Trophoblast cell (in vitro differentiated cells and primary cell): ENCODE data around the gene AGMO.

Experiments
- DNase-seq, 2 donors: peaks; one replicate each; pipeline ENCODE4 v3.0.0-alpha.2; 2016
- H2AFZ ChIP-seq: 2 replicates; pipeline ENCODE4 v1.6.1; 2013; ENCODE audit warnings: low read length, moderate library complexity, mild to moderate bottlenecking; ENCODE audit not compliant: insufficient read depth, poor library complexity
- H2AK5ac ChIP-seq: 2 replicates; pipeline ENCODE4 v1.6.1; 2013; ENCODE audit warnings: mild to moderate bottlenecking, low read length
- H2BK120ac ChIP-seq: 2 replicates; pipeline ENCODE4 v1.6.1; 2013; ENCODE audit warnings: low read length, mild to moderate bottlenecking, moderate library complexity; ENCODE audit not compliant: insufficient read depth, poor library complexity
- H2BK12ac ChIP-seq: 2 replicates; pipeline ENCODE4 v1.6.1; 2013; ENCODE audit warnings: mild to moderate bottlenecking, low read length, moderate library complexity
- H2BK5ac ChIP-seq: 2 replicates; pipeline ENCODE4 v1.6.1; 2013; ENCODE audit warnings: low read length, low read depth, moderate library complexity, mild to moderate bottlenecking; ENCODE audit not compliant: poor library complexity
- H3K14ac ChIP-seq: 2 replicates; pipeline ENCODE4 v1.6.1; 2013; ENCODE audit warnings: mild to moderate bottlenecking, low read length
- H3K18ac ChIP-seq: 2 replicates; pipeline ENCODE4 v1.6.1; 2013; ENCODE audit warnings: mild to moderate bottlenecking, low read length
- H3K23ac ChIP-seq: 2 replicates; pipeline ENCODE4 v1.6.1; 2013; ENCODE audit warnings: low read length
- H3K27ac ChIP-seq: 2 replicates; pipeline ENCODE4 v1.5.1; 2013; ENCODE audit warnings: low read depth, mild to moderate bottlenecking, inconsistent platforms, low read length, moderate library complexity
- H3K27me3 ChIP-seq: 2 replicates; pipeline ENCODE4 v1.6.1; 2013; ENCODE audit warnings: inconsistent platforms, mild to moderate bottlenecking, low read length, moderate library complexity; ENCODE audit not compliant: insufficient read depth
- H3K36me3 ChIP-seq, 2 experiments: 1 replicate in 1 of 2; 2 replicates in 1 of 2; pipeline ENCODE4 v1.6.1; 2013; ENCODE audit warnings: low read length in 2 of 2, mild to moderate bottlenecking in 2 of 2, moderate library complexity in 1 of 2; ENCODE audit not compliant: insufficient read depth in 2 of 2, control insufficient read depth in 1 of 2
- H3K4ac ChIP-seq: 2 replicates; pipeline ENCODE4 v1.6.1; 2013; ENCODE audit warnings: low read depth, mild to moderate bottlenecking, low read length, moderate library complexity
- H3K4me1 ChIP-seq, 2 experiments: 1 replicate in 1 of 2; 2 replicates in 1 of 2; pipeline ENCODE4 v1.6.1; 2013; ENCODE audit warnings: low read length in 2 of 2, mild to moderate bottlenecking in 2 of 2, moderate library complexity in 1 of 2; ENCODE audit not compliant: insufficient read depth in 2 of 2, control insufficient read depth in 1 of 2
- H3K4me2 ChIP-seq: 2 replicates; pipeline ENCODE4 v1.6.1; 2013; ENCODE audit warnings: inconsistent platforms, mild to moderate bottlenecking, low read length, moderate library complexity
- H3K4me3 ChIP-seq: 2 replicates; pipeline ENCODE4 v1.5.1; 2013; ENCODE audit warnings: mild to moderate bottlenecking, low read depth, low read length, inconsistent platforms
- H3K79me1 ChIP-seq: one replicate; pipeline ENCODE4 v1.6.1; 2013; ENCODE audit warnings: low read length
- H3K79me2 ChIP-seq: 2 replicates; pipeline ENCODE4 v1.6.1; 2013; ENCODE audit warnings: low read length, mild to moderate bottlenecking; ENCODE audit not compliant: control insufficient read depth, insufficient read depth, poor library complexity
- H3K9ac ChIP-seq: 2 replicates; pipeline ENCODE4 v1.6.1; 2013; ENCODE audit warnings: mild to moderate bottlenecking, low read length
- H3K9me3 ChIP-seq: 2 replicates; pipeline ENCODE4 v1.6.1; 2013; ENCODE audit warnings: low read depth, mild to moderate bottlenecking, control low read depth, inconsistent platforms, low read length; ENCODE audit not compliant: insufficient read depth
- H4K12ac ChIP-seq: 2 replicates; pipeline ENCODE4 v1.6.1; 2013; ENCODE audit warnings: low read depth, mild to moderate bottlenecking, low read length, moderate library complexity
- H4K8ac ChIP-seq: 2 replicates; pipeline ENCODE4 v1.6.1; 2013; ENCODE audit warnings: low read depth, mild to moderate bottlenecking, low read length, moderate library complexity
- H4K91ac ChIP-seq: one replicate; pipeline ENCODE4 v1.6.1; 2013; ENCODE audit warnings: low read depth, mild to moderate bottlenecking, low read length, moderate library complexity
- WGBS: extraction: QIAGEN DNeasy Blood & Tissue Kit; methylation state at CpG from one replicate; pipeline ENCODE4 v1.1.7; 2013; ENCODE audit warnings: missing lambda C conversion rate; ENCODE audit not compliant: insufficient read length, insufficient coverage; ENCODE audit errors: extremely low coverage; 5-methylcytosine and 5-hydroxymethylcytosine counted together

AGMO gene

DNA sequence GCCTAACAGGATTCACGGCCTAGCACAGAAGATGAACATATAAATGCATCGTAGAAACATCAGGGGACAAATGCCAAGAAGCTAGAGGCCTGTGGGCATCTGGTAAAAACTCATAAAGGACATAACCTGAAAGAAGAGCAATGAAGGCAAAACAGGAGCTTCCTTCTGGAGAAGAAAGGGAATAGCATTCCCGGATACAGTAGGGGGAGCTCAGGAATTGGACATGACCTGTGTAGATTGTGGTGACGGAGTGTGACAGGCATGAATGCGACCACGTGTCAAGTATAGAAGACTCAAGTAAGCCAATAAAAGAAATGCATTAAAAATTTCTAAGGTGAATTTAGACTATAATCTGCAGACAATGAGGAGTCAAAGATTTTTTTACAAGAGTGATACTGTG, 270.1 kb downstream of the AGMO start:
- Histone ChIP-seq H3K4me3 (no peak overlapping the region), H3K36me3 (no peaks in the 10 kb centered on the region), H2AFZ (no peak overlapping the region), H3K4me2 (no peak overlapping the region), H2BK120ac (no peak overlapping the region), H3K79me1 (no peaks in the 10 kb centered on the region), H3K23ac (no peak overlapping the region), H3K9ac (no peak overlapping the region), H3K4ac (no peak overlapping the region), H2BK5ac (no peak overlapping the region), H4K91ac (no peak overlapping the region), H3K18ac (no peak overlapping the region), H3K27ac (no peak overlapping the region), H2BK12ac (no peak overlapping the region), H4K12ac (no peak overlapping the region), H4K8ac (no peak overlapping the region), H3K9me3 (no peaks in the 10 kb centered on the region), H3K79me2 (no peaks in the 10 kb centered on the region), H3K27me3 (no peaks in the 10 kb centered on the region), H3K4me1 (no peaks in the 10 kb centered on the region), H2AK5ac (no peak overlapping the region), H3K14ac (no peak overlapping the region)
- no peak for DNase-seq
- no CpG with 5 or more reads among the region's 6 CpGs for WGBS

DNA sequence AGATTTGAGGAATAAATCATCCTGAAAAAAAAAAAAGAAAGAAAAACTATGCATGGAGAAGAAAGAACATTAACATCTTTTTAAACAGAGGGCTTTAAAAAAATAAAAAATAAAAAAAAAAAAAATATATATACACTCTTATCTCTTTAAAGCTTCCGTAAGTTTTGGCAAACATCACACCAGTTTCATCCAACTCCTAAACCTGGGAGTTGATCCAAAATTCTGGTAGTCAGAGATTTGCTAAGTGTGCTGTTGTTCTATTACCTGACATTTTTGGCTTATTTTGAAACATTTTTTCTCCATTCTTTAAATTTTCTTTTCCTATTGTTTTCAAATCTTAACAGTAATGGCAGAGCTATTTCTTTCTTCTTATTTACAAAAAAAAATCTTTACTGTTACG, 273.1 kb downstream of the AGMO start:
- H3K14ac ChIP-seq: no peak overlapping the region
- H2BK12ac ChIP-seq: no peak overlapping the region
- no peaks in the 10 kb centered on the region for H3K79me2 ChIP-seq
- H3K27me3 ChIP-seq: no peaks in the 10 kb centered on the region
- H2AFZ ChIP-seq: no peak overlapping the region
- H2BK120ac ChIP-seq: no peak overlapping the region
- no peak overlapping the region for H3K4me2 ChIP-seq
- H4K91ac ChIP-seq: no peak overlapping the region
- H3K23ac ChIP-seq: no peak overlapping the region
- no peaks in the 10 kb centered on the region for H3K9me3 ChIP-seq
- no peaks in the 10 kb centered on the region for H3K4me1 ChIP-seq
- H3K79me1 ChIP-seq: no peaks in the 10 kb centered on the region
- no peak overlapping the region for H2BK5ac ChIP-seq
- H2AK5ac ChIP-seq: no peak overlapping the region
- no peak overlapping the region for H3K4me3 ChIP-seq
- no peaks in the 10 kb centered on the region for H3K36me3 ChIP-seq
- no peak for DNase-seq
- H3K9ac ChIP-seq: no peak overlapping the region
- WGBS: 100% methylated on average over 1 of the region's 2 CpGs
- no peak overlapping the region for H4K12ac ChIP-seq
- no peak overlapping the region for H3K18ac ChIP-seq
- H3K27ac ChIP-seq: no peak overlapping the region
- no peak overlapping the region for H3K4ac ChIP-seq
- no peak overlapping the region for H4K8ac ChIP-seq

GRCh38 chr7:15284396-15284795, 277.4 kb downstream of the AGMO start:
- H3K4me1 ChIP-seq: no peaks in the 10 kb centered on the region
- no CpG with 5 or more reads among the region's 1 CpG for WGBS
- H4K12ac ChIP-seq: no peak overlapping the region
- no peaks in the 10 kb centered on the region for H3K79me1 ChIP-seq
- H4K8ac ChIP-seq: no peak overlapping the region
- H2AFZ ChIP-seq: no peak overlapping the region
- no peak overlapping the region for H3K27ac ChIP-seq
- no peak overlapping the region for H2BK12ac ChIP-seq
- H3K4me2 ChIP-seq: no peak overlapping the region
- H2BK5ac ChIP-seq: no peak overlapping the region
- H3K36me3 ChIP-seq: no peaks in the 10 kb centered on the region
- H3K23ac ChIP-seq: no peak overlapping the region
- H3K18ac ChIP-seq: no peak overlapping the region
- no peaks in the 10 kb centered on the region for H3K27me3 ChIP-seq
- H2BK120ac ChIP-seq: no peak overlapping the region
- H4K91ac ChIP-seq: no peak overlapping the region
- H3K79me2 ChIP-seq: no peaks in the 10 kb centered on the region
- no peak overlapping the region for H3K4ac ChIP-seq
- H3K14ac ChIP-seq: no peak overlapping the region
- no peak overlapping the region for H3K9ac ChIP-seq
- no peaks in the 10 kb centered on the region for H3K9me3 ChIP-seq
- DNase-seq: no peak
- no peak overlapping the region for H3K4me3 ChIP-seq
- no peak overlapping the region for H2AK5ac ChIP-seq

DNA sequence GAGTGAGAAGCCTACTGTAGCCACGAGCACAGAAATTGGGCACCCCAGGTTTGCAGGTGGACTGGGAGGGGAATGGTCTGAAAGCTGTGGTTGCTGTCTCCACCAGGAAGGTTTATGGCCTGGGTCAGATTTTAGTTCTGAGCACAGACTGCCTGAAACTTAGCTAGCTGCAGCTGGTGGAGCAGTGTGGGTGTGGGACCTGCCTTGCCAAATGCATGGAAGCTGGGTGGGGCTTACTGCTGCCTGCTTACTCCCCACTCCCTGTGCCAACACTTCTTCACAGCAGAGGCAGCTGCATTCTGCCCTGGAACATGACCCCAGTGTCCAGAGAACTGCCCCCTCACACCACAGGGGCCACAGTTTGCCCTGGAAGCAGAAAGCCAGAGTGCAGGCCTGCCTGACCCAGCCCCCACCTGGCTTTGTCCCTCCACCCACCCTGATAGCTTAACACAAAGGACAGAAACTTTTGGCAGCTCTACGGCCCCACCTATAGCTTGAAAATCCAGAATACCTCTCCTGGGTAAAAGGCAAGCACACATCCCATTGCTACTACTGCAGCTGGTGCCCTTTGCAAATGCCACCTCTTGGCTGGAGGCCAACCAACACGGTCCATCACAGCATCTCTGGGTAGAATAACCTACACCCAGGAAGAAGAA, 281.6 kb downstream of the AGMO start:
- Histone ChIP-seq H3K4me2 (no peak overlapping the region), H3K27me3 (no peaks in the 10 kb centered on the region), H2BK5ac (no peak overlapping the region), H4K91ac (no peak overlapping the region), H3K36me3 (no peaks in the 10 kb centered on the region), H3K9ac (no peak overlapping the region), H3K79me1 (no peaks in the 10 kb centered on the region), H3K14ac (no peak overlapping the region), H3K18ac (no peak overlapping the region), H2BK12ac (no peak overlapping the region), H3K4ac (no peak overlapping the region), H3K79me2 (no peaks in the 10 kb centered on the region), H2AK5ac (no peak overlapping the region), H2AFZ (no peak overlapping the region), H3K9me3 (no peaks in the 10 kb centered on the region), H3K4me1 (no peaks in the 10 kb centered on the region), H4K12ac (no peak overlapping the region), H3K23ac (no peak overlapping the region), H3K27ac (no peak overlapping the region), H4K8ac (no peak overlapping the region), H3K4me3 (no peak overlapping the region), H2BK120ac (no peak overlapping the region)
- no peak for DNase-seq
- WGBS: no CpG with 5 or more reads among the region's 3 CpGs
